PC-3 (cell line): Measurements from ENCODE around the gene CCR2. TPM values are rescaled to one million over a fixed set of nuclear protein-coding genes. Genes with fewer than 3 reads are reported as not detected.

Experiments used
- ATAC-seq: fragments of 200-7000 bp; cut with Tn5 transposase; 2 replicates; pipeline ENCODE4 v1.9.1; 2020; ENCODE audit warnings: mild to moderate bottlenecking, moderate library complexity
- BruUV-seq: library from RNA; stranded (reverse); fragments of 400-500 nt; replicated peaks from 2 replicates; lab custom pipeline; 2021; lab: Mats Ljungman, UMichigan
- CTCF ChIA-PET: fragments of 300-600 bp; sonication (Branson Sonifier 250); formaldehyde crosslinking; loops from one replicate; lab custom pipeline; 2022; ENCODE audit warnings: antibody characterized with exemption; lab: Charles Lee
- POLR2A ChIA-PET: fragments of 300-600 bp; sonication (Branson Sonifier 250); formaldehyde crosslinking; loops from one replicate; lab custom pipeline; 2022; ENCODE audit warnings: antibody characterized with exemption; ENCODE audit not compliant: unreplicated experiment; lab: Charles Lee
- DNase-seq: peaks from one replicate; pipeline ENCODE4 v3.0.0-alpha.2; 2015
- H2AFZ ChIP-seq: fragments of 300-600 bp; sonication (generic); 2 replicates; pipeline ENCODE4 v1.6.0; 2016; ENCODE audit warnings: antibody characterized with exemption, low read length
- H3F3A ChIP-seq: fragments of 300-600 bp; sonication (generic); one replicate; pipeline ENCODE4 v1.6.0; 2017; ENCODE audit warnings: antibody characterized with exemption, low read length, control low read depth, mild to moderate bottlenecking; ENCODE audit not compliant: unreplicated experiment
- H3K27ac ChIP-seq: fragments of 300-600 bp; sonication (generic); 2 replicates; pipeline ENCODE4 v1.5.1; 2016; ENCODE audit warnings: mild to moderate bottlenecking, low read length
- H3K27me3 ChIP-seq: fragments of 300-600 bp; sonication (generic); 2 replicates; pipeline ENCODE4 v1.6.1; 2016; ENCODE audit warnings: low read length, mixed read lengths
- H3K36me3 ChIP-seq: fragments of 300-600 bp; sonication (generic); 2 replicates; pipeline ENCODE4 v1.6.1; 2016; ENCODE audit warnings: low read depth, mixed run types, low read length, mixed read lengths
- H3K4me1 ChIP-seq: fragments of 300-600 bp; sonication (generic); 2 replicates; pipeline ENCODE4 v1.5.1; 2016; ENCODE audit warnings: low read length; ENCODE audit not compliant: insufficient read depth
- H3K4me2 ChIP-seq: fragments of 300-600 bp; sonication (generic); 2 replicates; pipeline ENCODE4 v1.6.0; 2016; ENCODE audit warnings: low read length
- H3K4me3 ChIP-seq: fragments of 300-600 bp; sonication (generic); 2 replicates; pipeline ENCODE4 v1.5.1; 2016; ENCODE audit warnings: mild to moderate bottlenecking, low read length, mixed read lengths
- H3K79me2 ChIP-seq: fragments of 300-600 bp; sonication (generic); 2 replicates; pipeline ENCODE4 v1.6.1; 2017; ENCODE audit warnings: low read length, mixed read lengths
- H3K9ac ChIP-seq: fragments of 300-600 bp; sonication (generic); 2 replicates; pipeline ENCODE4 v1.6.0; 2016; ENCODE audit warnings: mild to moderate bottlenecking, low read length
- H3K9me2 ChIP-seq: fragments of 300-600 bp; sonication (generic); replicated peaks from 2 replicates; pipeline ENCODE4 v1.6.1; 2016; ENCODE audit warnings: mixed run types, low read length, mixed read lengths
- H3K9me3 ChIP-seq: fragments of 300-600 bp; sonication (generic); 2 replicates; pipeline ENCODE4 v1.6.1; 2016; ENCODE audit warnings: low read length, mixed read lengths
- H4K20me1 ChIP-seq: fragments of 300-600 bp; sonication (generic); 2 replicates; pipeline ENCODE4 v1.6.1; 2016; ENCODE audit warnings: low read length, mixed read lengths
- EZH2 ChIP-seq: fragments of 300-600 bp; sonication (generic); IDR thresholded peaks from one replicate; pipeline ENCODE4 v1.6.1; 2017; ENCODE audit warnings: antibody characterized with exemption, mild to moderate bottlenecking, low read length; ENCODE audit not compliant: unreplicated experiment
- EZH2phosphoT487 ChIP-seq: fragments of 300-600 bp; sonication (generic); IDR thresholded peaks from 2 replicates; pipeline ENCODE4 v1.6.1; 2018; ENCODE audit warnings: mild to moderate bottlenecking, antibody characterized with exemption, low read length, borderline replicate concordance
- intact Hi-C: fragments of 100-400 bp; cut with micrococcal nuclease; formaldehyde crosslinking; loops from 2 replicates; pipeline ENCODE4 v1.9.0; 2023
- total RNA-seq: library from RNA; depleted of rRNA; stranded (reverse); fragments of >200 nt; gene quantifications from 2 replicates; pipeline ENCODE4 v1.2.3, GENCODE V29; 2014
- TF ChIP-seq, protein P1 (sequence below): fragments of 300-600 bp; sonication (generic); conservative IDR thresholded peaks from 2 replicates; pipeline ENCODE4 v1.5.1; 2017; ENCODE audit warnings: antibody characterized with exemption, low read depth, mild to moderate bottlenecking, low read length

The CCR2 gene
- total RNA-seq, 1 experiment from 2014 or later: not detected

DNA sequence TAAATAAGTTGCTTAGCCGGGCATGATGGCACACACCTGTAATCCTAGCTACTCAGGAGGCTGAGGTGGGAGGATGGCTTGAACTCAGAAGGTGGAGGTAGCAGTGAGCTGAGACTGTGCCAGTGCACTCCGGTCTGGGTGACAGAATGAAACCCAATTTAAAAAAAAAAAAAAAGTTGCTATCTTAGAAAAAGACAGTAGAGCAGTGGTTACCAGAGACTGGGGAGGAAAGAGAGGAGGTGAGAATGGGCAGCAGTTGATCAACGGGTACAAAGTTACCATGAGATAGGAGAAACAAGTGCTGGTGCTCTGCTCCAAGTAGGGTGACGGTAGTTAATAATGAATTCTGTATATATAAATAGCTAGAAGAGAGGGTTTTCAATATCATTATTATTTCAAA is 821 bp upstream of the CCR2 start:
- Histone ChIP-seq H3K4me1 (no peaks in the 10 kb centered on the region), H3K9me3 (no peaks in the 10 kb centered on the region), H3K27me3 (peaks cover 18% of the 10 kb centered on the region), H3K27ac (no peak overlapping the region), H3K4me2 (no peak overlapping the region), H3F3A (no peaks in the 10 kb centered on the region), H3K79me2 (no peaks in the 10 kb centered on the region), H3K9me2 (no peaks in the 10 kb centered on the region), H4K20me1 (no peaks in the 10 kb centered on the region), H3K9ac (no peak overlapping the region), H3K36me3 (no peaks in the 10 kb centered on the region), H3K4me3 (no peak overlapping the region), H2AFZ (no peak overlapping the region)
- ATAC-seq (no peak), DNase-seq (no peak)
- ChIA-PET CTCF (no interaction called here), POLR2A (no interaction called here)
- BruUV-seq: no TSS peak
- intact Hi-C loops: no loop called here
- TF ChIP-seq EZH2phosphoT487 (no peak), EZH2 (no peak)
- TF ChIP-seq, protein P1, sequence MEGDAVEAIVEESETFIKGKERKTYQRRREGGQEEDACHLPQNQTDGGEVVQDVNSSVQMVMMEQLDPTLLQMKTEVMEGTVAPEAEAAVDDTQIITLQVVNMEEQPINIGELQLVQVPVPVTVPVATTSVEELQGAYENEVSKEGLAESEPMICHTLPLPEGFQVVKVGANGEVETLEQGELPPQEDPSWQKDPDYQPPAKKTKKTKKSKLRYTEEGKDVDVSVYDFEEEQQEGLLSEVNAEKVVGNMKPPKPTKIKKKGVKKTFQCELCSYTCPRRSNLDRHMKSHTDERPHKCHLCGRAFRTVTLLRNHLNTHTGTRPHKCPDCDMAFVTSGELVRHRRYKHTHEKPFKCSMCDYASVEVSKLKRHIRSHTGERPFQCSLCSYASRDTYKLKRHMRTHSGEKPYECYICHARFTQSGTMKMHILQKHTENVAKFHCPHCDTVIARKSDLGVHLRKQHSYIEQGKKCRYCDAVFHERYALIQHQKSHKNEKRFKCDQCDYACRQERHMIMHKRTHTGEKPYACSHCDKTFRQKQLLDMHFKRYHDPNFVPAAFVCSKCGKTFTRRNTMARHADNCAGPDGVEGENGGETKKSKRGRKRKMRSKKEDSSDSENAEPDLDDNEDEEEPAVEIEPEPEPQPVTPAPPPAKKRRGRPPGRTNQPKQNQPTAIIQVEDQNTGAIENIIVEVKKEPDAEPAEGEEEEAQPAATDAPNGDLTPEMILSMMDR: no peak

DNA sequence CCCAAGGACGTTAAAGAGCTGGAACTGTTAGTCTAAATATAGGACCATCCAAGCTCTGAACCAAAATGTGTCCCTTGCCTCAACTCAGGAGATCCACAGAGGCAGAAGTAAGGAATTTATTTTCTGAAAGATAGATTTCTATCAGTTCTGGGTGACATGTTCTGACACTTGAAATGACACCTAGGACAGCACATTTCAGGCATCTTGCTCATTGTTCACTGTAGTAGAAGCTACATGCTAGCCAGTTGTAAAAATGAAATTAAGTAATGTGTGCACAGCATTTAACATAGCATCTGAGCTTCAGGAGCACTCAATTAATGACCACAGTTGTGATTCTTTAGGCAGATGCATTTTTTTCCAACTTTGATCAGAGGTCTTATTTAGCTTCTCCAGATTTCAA is 567 bp downstream of the CCR2 start:
- Histone ChIP-seq H3F3A (no peaks in the 10 kb centered on the region), H3K4me2 (no peak overlapping the region), H3K27me3 (peaks cover 18% of the 10 kb centered on the region), H2AFZ (no peak overlapping the region), H3K4me1 (no peaks in the 10 kb centered on the region), H4K20me1 (no peaks in the 10 kb centered on the region), H3K4me3 (no peak overlapping the region), H3K9ac (no peak overlapping the region), H3K9me3 (no peaks in the 10 kb centered on the region), H3K79me2 (no peaks in the 10 kb centered on the region), H3K27ac (no peak overlapping the region), H3K36me3 (no peaks in the 10 kb centered on the region), H3K9me2 (no peaks in the 10 kb centered on the region)
- ATAC-seq (no peak), DNase-seq (no peak)
- no peak for TF ChIP-seq EZH2
- TF ChIP-seq, protein P1: no peak
- TF ChIP-seq EZH2phosphoT487: no peak
- BruUV-seq: no TSS peak
- ChIA-PET CTCF (no interaction called here), POLR2A (no interaction called here)
- intact Hi-C loops: no loop called here

DNA sequence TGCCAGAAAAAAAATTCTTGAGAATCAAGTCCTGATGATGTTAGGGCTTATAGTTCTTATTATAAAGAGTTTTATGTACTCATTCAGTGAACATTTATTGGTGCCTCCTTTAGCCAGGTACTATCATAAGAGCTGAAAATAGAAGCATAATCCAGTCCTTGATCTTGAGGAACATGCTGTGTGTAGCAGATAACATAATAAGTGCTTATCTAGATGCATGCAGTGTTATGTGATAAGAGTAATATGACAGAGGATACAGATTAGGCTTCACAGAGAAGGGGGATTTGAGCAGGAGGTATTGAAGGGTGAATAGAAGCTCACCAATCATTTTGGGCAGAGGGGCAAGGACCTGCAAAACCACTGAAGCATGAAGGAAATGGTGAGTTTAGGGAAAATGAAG is 1.1 kb downstream of the CCR2 start:
- no peaks in the 10 kb centered on the region for H3K4me1 ChIP-seq
- H3K4me2 ChIP-seq: no peak overlapping the region
- DNase-seq (no peak), ATAC-seq (no peak)
- POLR2A ChIA-PET: no interaction called here
- H3K4me3 ChIP-seq: no peak overlapping the region
- CTCF ChIA-PET: no interaction called here
- no TSS peak for BruUV-seq
- no peak overlapping the region for H3K27ac ChIP-seq
- TF ChIP-seq EZH2 (no peak), EZH2phosphoT487 (no peak)
- TF ChIP-seq, protein P1: no peak
- no peaks in the 10 kb centered on the region for H3K9me3 ChIP-seq
- peaks cover 18% of the 10 kb centered on the region for H3K27me3 ChIP-seq
- H4K20me1 ChIP-seq: no peaks in the 10 kb centered on the region
- intact Hi-C loops: no loop called here
- H3K9ac ChIP-seq: no peak overlapping the region
- no peak overlapping the region for H2AFZ ChIP-seq
- H3K79me2 ChIP-seq: no peaks in the 10 kb centered on the region
- H3K9me2 ChIP-seq: no peaks in the 10 kb centered on the region
- no peaks in the 10 kb centered on the region for H3K36me3 ChIP-seq
- H3F3A ChIP-seq: no peaks in the 10 kb centered on the region
